Thoracic aorta (tissue), 2 donors: ENCODE measurements around the gene IFNAR1. TPM values are rescaled to one million over a fixed set of nuclear protein-coding genes. Genes with fewer than 3 reads are reported as not detected.

Source experiments
- ATAC-seq: fragments of 150-250 bp; one replicate; pipeline ENCODE4 v1.8.0; 2017; ENCODE audit warnings: low read depth; ENCODE audit not compliant: insufficient number of reproducible peaks, low FRiP score
- DNase-seq: peaks from one replicate; pipeline ENCODE4 v3.0.0-alpha.2; 2020; ENCODE audit warnings: low spot score
- H3K27ac ChIP-seq, 2 donors: fragments of 200-600 bp; sonication (generic); 1 replicate in 1 of 2; 2 replicates in 1 of 2; pipeline ENCODE4 v1.5.1; 2016; ENCODE audit warnings: mild to moderate bottlenecking in 2 of 2, moderate library complexity in 2 of 2
- H3K27me3 ChIP-seq: fragments of 200-600 bp; sonication (generic); replicated peaks from 2 replicates; pipeline ENCODE4 v1.6.0; 2016; ENCODE audit warnings: mild to moderate bottlenecking; ENCODE audit not compliant: insufficient read depth
- H3K36me3 ChIP-seq: fragments of 200-600 bp; sonication (generic); one replicate; pipeline ENCODE4 v1.5.1; 2016
- H3K4me1 ChIP-seq, 2 donors: fragments of 200-600 bp; sonication (generic); 1 replicate in 1 of 2; 2 replicates in 1 of 2; pipeline versions ENCODE4 v1.5.1 to v1.6.0; 2016; ENCODE audit warnings: low read depth in 2 of 2, mild to moderate bottlenecking in 1 of 2; ENCODE audit not compliant: control insufficient read depth in 1 of 2
- H3K4me3 ChIP-seq: fragments of 200-600 bp; sonication (generic); 2 replicates; pipeline ENCODE4 v1.5.1; 2016; ENCODE audit warnings: mild to moderate bottlenecking
- H3K9me3 ChIP-seq: fragments of 200-600 bp; sonication (generic); 2 replicates; pipeline ENCODE4 v1.5.1; 2016
- total RNA-seq, 2 donors: library from RNA; depleted of rRNA; stranded (reverse); fragments of >200 nt; gene quantifications; one replicate each; pipeline versions ENCODE4 v1.1.0 to v1.2.3, GENCODE V29; 2016
- TF ChIP-seq, protein P1 (sequence below): fragments of 200-600 bp; sonication (generic); IDR thresholded peaks from one replicate; pipeline ENCODE4 v1.5.1; 2019; ENCODE audit warnings: antibody characterized with exemption

IFNAR1 gene
- total RNA-seq, 2 donors from 2014 or later = 31.3 to 61.9 TPM

DNA sequence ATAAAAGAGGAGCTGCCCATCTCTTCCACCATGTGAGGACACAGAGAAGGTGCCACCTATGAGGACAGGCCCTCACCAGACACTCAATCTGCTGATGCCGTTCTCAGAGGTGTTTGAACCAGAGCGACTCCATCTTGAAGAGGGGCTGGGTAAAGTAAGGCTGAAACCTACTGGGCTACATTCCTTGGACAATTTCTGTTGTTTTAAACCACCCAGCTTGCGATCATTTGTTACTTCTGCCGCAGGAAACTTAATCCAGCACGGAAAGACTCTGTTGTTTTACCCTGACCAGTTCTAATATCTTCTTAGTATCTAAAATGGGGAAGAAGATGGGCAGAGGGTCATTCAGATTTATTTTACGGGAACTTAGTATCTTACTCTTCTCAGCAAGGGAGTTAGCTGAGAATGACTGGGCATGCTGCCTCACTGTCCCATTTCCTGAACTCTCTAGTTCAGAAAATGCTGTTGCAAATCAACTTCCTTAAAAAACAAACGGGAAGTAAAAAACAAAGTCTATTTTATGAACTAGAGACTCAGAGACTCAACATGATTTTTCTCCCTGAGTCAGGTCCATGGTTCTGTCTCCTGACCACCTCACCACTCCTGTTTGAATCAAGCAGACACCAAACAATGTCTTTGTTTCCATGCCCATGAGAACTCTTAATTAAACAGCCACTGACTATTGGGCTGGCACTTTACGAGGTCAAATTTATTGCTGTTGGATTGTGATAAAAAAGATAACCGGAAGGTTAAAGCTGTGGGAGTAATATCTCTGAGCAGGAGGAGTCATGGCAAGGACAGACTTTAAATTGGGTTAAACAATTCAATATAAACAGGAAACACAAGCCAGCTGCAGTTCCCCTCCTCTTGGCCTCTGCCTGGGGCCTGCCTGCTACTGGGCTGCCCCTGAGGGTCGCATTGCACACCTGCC lies 23.8 kb upstream of the IFNAR1 start:
- H3K27me3 ChIP-seq = no peaks in the 10 kb centered on the region
- no peaks in the 10 kb centered on the region for H3K9me3 ChIP-seq
- DNase-seq (no peak), ATAC-seq (no peak)
- H3K4me3 ChIP-seq = no peak overlapping the region
- peak overlapping the region; percentile 37 to 52 for H3K27ac ChIP-seq
- peaks cover 7% of the 10 kb centered on the region for H3K36me3 ChIP-seq
- H3K4me1 ChIP-seq = no peaks in the 10 kb centered on the region
- TF ChIP-seq, protein P1, sequence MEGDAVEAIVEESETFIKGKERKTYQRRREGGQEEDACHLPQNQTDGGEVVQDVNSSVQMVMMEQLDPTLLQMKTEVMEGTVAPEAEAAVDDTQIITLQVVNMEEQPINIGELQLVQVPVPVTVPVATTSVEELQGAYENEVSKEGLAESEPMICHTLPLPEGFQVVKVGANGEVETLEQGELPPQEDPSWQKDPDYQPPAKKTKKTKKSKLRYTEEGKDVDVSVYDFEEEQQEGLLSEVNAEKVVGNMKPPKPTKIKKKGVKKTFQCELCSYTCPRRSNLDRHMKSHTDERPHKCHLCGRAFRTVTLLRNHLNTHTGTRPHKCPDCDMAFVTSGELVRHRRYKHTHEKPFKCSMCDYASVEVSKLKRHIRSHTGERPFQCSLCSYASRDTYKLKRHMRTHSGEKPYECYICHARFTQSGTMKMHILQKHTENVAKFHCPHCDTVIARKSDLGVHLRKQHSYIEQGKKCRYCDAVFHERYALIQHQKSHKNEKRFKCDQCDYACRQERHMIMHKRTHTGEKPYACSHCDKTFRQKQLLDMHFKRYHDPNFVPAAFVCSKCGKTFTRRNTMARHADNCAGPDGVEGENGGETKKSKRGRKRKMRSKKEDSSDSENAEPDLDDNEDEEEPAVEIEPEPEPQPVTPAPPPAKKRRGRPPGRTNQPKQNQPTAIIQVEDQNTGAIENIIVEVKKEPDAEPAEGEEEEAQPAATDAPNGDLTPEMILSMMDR = no peak

DNA sequence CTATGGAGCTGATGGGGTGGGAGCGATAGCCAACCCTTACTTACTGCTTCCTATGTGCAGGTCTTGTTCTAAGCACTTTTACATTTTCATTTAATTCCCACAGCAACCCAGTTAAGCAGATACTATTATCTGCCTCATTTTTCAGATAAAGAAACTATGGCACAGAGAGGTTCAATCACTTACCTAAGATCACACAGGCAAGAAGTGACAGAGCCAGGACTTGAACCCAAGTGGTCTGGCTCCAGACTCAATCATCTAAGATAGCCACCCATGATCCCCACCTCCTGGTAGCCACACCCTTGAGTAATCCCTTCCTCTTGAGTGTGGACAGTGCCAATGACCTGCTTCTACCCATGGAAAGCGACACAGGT lies 23.2 kb upstream of the IFNAR1 start:
- Histone ChIP-seq H3K4me1 (no peaks in the 10 kb centered on the region), H3K27ac (peak overlapping the region in 1 of 2 donors; percentile 18), H3K4me3 (no peak overlapping the region), H3K36me3 (peaks cover 1% of the 10 kb centered on the region), H3K27me3 (no peaks in the 10 kb centered on the region), H3K9me3 (no peaks in the 10 kb centered on the region)
- ATAC-seq (no peak), DNase-seq (no peak)
- TF ChIP-seq, protein P1 = no peak

DNA sequence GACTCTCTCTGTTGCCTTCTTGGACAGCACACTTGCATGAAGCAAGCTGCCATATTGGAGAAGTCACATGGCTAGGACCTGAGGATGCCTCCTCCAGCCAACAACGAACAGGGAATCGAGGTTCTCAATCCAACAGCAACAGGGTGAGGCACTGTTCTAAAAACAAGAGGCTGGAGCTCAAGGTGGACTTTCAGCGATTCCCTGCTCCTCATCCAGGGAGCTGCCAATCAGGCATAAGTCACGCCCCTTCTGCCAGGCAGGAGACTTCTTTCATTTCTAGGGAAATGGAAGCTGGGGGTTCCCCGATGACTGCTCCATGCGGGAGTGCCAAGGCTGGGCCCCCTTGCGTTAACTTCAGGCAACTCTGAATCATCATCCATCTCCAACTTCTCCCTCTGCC lies 22.7 kb upstream of the IFNAR1 start:
- Histone ChIP-seq H3K27me3 (no peaks in the 10 kb centered on the region), H3K4me3 (no peak overlapping the region), H3K4me1 (no peaks in the 10 kb centered on the region), H3K36me3 (no peaks in the 10 kb centered on the region), H3K9me3 (no peaks in the 10 kb centered on the region), H3K27ac (peak overlapping the region in 1 of 2 donors; percentile 18)
- DNase-seq = no peak
- TF ChIP-seq, protein P1 = no peak
- ATAC-seq = no peak

DNA sequence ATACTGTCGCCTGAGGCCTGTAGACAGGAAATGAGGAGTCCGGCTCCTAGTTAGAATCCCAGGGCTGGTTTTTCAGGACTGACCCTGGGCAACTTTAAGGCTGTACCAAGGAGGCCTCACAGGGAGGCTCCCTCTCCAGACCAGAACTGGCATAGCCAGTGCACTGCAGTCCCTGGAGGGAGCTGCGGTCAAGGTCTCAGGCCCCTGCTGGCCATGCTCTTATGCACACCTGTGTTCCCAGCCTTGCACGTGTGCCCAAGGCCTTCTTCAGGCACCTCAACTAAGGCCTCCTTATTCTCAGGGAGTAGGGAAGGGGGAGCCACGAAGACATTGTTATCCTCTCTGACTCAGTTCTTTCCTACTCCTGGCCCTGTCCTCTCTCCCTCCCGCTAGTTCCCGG lies 22.0 kb upstream of the IFNAR1 start:
- H3K4me3 ChIP-seq = no peak overlapping the region
- H3K9me3 ChIP-seq = no peaks in the 10 kb centered on the region
- H3K36me3 ChIP-seq = no peaks in the 10 kb centered on the region
- no peak overlapping the region for H3K27ac ChIP-seq
- no peak for ATAC-seq
- no peak for DNase-seq
- H3K4me1 ChIP-seq = no peaks in the 10 kb centered on the region
- TF ChIP-seq, protein P1 = no peak
- H3K27me3 ChIP-seq = no peaks in the 10 kb centered on the region

DNA sequence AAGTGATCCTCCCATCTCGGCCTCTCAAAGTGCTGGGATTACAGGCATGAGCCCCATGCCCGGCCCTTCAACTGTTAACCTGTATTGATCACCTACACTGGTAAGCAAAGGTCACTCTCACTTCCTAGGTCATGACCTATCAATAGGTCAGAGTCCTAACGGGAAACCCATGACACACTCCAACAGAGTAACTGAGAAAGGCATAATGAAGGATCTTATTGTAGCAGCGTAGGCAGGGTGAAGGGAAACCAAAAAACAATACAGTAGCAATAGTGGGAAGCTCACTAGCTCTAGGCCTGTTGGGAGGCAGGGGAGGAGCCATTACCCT lies 19.5 kb upstream of the IFNAR1 start:
- Histone ChIP-seq H3K4me3 (no peak overlapping the region), H3K4me1 (no peaks in the 10 kb centered on the region), H3K27ac (no peak overlapping the region), H3K36me3 (no peaks in the 10 kb centered on the region), H3K27me3 (no peaks in the 10 kb centered on the region), H3K9me3 (no peaks in the 10 kb centered on the region)
- TF ChIP-seq, protein P1 = no peak
- no peak for ATAC-seq
- no peak for DNase-seq
